Fibroblast of skin of abdomen (primary cell): Measurements from ENCODE around the gene MGARP.
A peak's percentile ranks its signal among the peaks of the same experiment; 100 is the strongest.
"Not testable (repeated sequence)": the region's sequence is repeated elsewhere in the genome, so short reads cannot be mapped to it uniquely, and the experiment has no call there.

Experiments
- DNase-seq: peaks from one replicate; pipeline ENCODE4 v3.0.0-alpha.2; 2013

MGARP gene

DNA sequence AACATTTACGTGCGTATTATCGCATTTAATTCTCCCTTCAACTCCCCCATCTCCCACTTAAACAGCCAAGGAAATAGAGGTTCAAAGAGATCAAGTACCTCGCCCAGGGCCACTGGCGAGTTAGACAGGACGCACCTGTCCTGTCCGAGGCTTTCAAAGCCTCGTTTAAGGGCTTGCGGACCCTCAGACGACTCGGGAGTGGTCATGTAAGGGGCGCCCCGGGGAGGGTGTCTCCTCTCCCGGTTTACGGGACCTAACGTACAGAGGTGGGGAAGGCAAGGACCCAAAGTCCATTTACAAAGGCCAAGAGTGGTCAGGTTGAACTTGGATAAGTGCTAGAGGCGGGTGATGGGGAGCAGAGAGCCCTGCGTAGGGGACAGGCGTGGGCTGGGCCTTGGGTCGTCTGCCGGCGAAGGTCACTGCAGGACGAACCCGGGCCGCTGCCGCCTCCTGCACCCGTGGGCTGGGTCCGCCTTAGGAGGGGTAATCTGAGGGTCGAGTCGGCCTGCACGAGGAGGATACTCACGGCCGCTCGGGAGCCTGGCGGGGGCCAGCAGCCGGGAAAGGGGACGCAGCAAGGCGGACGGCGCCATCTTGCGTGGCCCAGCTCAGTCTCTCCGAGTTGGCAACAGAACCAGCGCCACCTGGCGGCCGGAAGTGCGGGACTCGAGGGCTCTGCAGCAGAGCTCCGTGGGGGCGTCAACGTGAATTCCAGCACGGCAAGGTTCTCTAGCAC is 15.3 kb upstream of the MGARP start:
- peak; percentile 90 for DNase-seq

DNA sequence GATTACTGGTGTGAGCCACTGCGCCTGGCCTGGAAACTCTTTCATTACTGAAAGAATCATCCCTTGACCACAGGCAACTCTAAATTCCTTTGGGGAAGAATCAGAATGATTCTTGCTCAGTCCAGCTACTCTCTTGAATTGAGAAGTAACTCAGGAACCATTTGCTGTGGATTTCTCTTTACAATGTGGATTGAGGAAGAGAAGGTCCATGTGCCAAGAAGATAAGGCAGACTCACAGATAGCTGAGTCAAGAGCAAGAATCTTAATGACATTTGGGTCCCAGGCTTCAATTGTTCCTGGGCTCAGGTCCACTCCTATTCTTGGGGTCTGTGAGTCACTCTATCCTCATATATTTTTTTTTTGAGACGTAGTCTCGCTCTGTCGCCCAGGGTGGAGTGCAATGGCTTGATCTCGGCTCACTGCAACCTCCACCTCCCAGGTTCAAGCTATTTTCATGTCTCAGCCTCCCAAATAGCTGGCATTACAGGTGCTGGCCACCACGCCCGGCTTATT is 6.2 kb upstream of the MGARP start:
- DNase-seq, result no peak

DNA sequence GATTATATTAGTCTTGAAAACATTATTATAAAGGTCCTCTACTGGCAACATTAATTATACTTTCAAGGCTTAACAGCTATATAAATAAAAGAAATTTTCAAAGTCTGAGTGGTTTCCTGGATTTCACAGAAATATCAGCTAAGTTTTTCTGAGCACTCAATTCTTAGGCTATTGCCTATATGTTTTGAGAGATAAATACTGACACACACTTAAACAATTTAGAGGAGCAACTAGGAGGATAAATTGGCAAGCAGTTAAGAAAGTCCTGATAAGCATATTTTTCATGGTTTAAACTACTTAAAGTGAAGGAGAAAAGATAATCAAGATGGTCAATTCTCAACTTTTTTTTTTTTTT is 2.7 kb upstream of the MGARP start:
- DNase-seq, result peak; percentile 20

DNA sequence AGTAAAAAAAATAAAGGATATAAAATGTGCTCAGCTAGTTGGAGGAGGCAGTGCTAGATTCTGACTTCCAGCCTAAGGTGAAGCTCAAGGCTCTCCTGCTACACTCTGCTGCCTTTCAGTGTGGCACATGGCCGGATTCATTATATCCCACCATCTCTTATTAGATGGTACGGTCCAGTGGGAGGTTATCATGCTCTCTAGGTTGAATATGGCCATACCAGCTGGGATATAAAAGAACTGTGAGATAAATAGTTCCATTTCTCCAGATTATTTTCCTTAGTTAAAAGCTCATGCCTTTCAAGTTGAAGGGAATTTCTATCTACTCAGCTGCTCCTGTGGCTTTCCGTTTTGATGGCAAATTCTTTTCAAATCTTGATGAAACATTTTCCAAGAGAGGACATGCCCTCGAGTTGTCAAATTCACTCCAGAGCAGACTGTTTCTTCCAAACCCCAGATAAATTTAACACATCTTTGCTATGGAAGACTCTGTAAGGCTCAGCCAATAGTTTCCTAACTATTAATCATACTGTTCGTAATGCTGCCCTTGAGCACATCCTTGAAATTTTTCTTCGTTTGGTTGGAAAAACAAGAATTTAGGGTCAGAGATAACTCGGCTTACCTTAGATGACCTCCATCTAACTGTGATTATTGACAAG is 2.2 kb upstream of the MGARP start:
- DNase-seq, result peak; percentile 44

DNA sequence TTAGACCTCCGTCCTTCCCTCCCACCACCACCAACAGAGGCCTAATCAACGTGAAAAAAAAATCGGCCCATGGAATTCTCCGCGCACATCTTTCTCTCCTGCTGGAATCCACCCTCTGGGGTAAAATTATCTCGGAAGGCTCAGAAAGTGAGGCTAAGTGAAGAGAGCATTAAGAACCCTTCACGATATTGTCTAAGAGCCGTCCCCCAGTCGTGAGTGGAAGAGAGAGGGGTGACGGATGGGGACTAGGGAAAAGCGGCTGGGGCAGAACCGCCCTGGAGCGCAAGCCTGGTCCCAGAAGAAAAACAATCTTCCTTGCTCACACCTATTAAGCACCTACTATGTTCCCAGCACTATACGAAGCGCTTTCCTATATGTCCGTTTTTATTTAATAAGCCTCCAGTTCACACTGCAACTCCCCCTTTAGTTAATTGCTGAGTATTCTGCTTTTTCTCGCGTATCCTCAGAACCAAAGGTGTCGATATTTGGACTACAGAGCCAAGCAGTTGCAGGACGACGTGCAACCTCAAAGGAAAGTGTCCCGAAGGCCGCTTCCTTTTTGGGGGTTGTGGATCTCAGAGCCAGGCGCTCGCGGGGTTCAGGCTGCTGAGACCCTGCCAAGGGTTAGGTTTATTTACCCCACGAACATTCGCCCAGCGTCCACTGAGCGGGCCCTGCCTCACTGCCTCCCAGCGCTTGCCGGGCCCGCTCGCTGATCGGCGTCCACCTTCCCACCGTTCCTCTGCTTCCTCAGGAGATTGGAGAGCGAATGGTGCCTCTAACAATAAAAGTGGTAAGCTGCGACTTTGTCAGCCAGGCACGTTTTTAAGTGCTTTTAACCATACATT is 889 bp downstream of the MGARP start:
- DNase-seq, result peak; percentile 14

DNA sequence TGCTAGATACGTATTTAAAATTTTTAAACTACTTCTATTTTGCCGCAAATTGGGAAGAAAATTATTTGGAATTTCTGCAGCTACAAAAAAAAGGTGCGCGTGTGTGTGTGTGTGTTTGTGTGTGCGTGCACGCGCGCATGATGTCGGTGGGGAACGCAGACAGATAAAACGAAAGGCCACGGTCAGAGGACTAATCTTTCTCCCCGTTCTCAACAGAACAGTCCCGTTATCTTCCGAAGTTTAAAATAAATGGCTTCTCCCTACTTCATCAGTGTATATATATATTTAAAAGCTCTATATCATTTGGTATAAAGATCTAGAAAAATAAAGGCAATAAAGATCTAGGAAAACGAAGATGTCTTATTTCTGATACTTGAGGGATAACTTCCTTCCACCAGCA is 1.5 kb downstream of the MGARP start:
- no peak for DNase-seq

DNA sequence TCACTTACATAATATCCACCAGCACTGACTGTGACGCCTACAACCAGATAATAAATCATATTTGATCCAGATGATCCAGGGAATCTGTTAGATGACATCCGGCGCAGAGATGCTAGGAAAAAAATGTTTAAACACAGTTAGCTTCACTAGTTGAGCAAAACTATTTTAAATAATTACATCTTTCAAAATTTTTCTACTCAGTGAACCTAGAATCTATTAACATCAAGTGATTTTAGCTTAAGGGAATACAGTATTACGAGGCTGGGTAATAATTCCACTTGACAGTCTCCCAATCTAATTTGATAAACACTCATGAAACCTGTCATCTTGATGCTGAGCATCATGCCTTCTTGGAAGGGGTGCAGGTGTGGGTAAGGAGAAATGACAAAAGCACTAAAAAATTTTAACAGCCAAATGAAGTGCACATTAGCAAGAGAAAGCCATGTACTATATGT is 4.7 kb downstream of the MGARP start:
- DNase-seq, result peak; percentile 7

DNA sequence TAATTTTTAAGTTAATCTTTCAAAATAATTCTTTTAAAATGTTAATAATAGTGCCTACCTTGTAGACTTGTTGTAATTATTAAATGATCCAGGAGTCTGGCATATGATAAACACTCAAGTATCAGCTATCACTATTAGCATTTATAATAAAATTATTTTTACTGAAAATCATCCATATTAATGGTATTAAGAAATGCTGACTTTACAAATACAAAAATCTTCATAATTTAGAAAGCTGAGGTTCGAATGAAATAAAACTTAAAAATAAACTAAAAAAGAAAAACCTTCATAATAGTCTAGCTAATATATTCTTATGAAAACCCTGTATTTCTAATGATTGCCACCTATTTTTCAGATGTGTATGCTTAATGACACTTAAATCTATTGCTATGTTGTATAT is 5.2 kb downstream of the MGARP start:
- no peak for DNase-seq

DNA sequence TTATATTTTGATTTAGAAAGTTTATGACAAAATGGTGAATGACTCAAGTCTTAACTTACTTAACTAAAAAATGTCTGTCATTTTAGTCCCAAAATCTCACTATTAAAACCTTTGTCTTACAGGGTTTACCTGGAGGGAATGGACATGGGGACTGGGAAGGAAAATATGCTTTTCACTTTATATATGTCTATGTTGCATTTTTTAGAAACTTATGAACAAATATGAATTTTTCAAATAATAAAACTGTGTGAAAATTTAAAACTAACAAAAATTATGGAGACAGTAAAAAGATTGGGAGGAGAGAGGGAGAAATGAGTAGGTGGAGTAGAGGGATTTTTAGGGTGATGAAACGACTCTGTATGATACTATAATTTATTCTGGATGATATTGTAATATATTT is 6.2 kb downstream of the MGARP start:
- DNase-seq, result no peak

DNA sequence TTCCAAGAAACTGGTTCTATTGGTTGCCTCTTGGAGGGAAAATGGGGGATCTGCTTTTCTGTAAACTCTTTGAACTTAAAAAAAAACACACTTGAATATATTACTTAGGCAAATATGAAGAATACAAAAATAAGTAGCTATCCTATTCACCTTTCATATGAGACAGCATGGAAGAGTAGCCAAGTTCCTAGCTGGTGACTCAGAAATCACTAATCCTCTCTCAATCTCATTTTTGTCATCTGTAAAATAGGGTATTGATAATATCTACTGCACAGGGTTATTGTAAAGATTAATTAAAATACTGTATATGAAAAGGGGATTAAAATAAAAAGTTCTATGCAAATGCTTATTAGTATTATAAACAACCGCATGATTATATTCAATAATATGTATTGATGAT is 12.7 kb downstream of the MGARP start:
- DNase-seq, result no peak

DNA sequence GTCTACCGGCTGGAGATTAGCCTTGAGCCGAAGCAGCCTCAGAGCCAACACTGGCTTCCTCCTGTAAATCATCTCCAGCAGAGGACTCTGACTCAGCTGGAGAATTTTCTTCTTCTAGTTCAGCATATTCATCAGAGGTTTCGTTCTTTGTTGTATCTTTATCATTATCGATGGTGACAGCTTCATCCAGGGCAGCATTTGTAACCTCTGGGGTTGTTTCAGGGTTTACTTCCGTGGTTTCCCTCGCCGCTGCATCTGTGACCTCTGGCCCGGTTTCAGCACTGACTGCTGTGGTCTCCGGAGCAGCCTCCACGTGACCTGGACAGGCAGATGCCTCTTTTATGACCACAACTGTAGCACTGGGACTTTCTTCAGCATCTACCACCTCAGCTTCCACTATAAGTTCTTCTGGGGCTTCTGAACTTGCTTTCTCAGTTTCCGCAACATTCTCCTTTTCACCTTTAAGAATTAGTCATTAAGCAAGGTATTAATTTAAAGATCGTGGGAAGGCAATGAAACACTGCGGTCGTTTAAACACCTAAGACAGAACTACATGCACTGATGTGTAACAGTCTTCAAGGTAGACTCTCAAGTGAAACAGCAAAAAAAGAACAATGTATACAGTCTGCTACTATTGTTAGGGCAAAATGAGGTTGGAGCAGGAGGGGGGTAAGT is 13.3 kb downstream of the MGARP start:
- DNase-seq, result peak; percentile 77

DNA sequence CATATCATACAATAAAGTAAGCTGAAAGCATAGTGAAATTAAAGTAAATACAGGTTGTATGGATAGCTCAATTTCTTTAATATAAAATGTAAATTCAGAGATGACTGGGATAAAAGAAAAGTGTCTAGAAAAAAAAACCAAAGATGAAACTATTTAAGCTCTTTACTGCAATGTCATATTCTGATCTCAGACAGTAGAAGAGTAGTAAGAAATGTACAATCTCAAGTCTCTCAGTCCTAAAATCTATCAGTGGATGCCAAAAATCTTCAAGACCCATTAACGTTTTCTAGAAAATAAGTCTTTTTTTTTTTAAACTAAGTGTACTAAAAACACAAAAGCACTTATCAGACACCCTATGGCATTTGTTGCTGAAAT is 13.8 kb downstream of the MGARP start:
- DNase-seq, result no peak

DNA sequence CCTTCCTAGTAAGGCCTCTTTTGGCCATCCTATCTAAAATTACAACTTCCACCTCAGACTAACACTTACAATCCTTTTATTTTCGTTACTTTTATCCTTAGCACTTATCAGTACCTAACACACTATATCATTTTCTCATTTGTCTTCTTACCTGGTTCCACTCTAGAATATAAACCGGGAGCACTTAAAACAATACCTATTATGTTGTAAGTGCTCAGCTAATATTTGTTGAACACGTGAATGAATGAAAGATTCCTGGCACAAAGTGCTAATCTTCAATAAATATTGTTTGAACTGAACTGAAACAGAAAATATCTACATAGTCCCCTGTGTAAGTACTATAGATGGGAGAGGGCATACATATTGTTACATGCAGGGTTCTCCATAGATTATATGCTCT is 14.4 kb downstream of the MGARP start:
- DNase-seq, result no peak

DNA sequence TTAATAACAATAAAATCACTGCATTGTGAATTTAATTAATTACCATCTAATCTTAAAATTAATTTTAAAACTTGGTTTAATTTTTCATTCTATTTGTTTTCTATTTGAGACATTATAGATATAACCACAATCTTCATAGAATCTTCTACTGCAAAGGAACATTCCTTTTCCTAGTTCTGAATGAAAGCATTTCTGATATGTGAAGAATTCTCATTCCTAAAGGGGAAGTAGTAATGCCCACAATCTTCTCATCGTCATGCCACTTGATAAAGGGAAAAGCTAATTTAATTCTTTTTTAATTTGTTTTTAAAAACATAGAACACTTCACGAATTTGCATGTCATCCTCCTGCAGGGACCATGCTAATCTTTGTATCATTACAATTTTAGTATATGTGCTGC is 23.7 kb downstream of the MGARP start:
- no peak for DNase-seq

DNA sequence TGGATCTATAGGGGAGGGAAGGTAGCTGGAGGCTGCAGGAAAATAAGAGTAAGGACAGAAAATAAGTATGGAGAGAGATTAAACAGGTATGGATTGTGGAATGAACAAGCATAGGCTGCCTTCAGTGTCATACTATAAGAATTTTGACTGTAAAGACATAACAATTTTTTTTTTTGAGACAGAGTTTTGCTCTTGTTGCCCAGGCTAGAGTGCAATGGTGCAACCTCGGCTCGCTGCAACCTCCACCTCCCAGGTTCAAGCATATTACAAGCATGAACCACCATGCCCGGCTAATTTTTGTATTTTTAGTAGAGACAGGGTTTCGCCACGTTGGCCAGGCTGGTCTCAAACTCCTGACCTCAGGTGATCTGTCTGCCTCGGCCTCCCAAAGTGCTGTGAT is 24.4 kb downstream of the MGARP start:
- not testable (repeated sequence) for DNase-seq

DNA sequence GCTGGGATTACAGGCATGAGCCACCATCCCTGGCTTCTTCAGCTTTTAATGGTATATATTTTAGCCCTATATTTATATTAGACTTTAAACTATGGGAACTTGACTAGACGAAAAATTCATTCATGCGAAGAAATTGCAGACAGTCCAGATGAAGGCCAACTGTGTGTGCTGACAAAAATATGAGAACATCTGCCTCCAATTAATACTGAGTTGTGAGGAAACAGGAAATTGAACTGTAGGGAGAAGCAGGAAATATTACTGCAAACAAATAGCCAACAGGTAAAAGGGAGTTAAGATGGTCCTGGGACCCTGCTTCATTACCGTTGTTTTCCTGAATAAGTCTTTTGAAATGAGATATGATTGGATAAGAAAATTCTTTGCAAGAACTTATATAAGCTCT is 26.3 kb downstream of the MGARP start:
- peak; percentile 82 for DNase-seq

DNA sequence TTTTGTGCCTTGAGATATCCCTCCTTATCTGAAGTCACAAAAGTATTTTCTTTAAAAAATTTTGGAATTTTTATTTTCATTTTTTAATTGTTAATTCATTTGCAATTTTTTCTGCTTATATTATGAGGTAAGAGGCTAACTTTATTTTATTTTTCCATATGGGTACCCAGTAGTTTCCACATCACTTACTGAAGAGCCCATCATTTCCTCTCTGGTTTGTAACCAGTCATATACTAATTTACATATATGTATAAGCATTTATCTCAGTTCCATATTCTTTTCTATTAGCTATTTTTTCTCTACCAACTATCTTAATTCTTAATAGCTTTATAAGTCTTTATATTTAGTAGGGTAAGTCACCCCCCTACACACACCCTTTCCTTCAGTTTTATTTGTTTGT is 27.0 kb downstream of the MGARP start:
- no peak for DNase-seq

DNA sequence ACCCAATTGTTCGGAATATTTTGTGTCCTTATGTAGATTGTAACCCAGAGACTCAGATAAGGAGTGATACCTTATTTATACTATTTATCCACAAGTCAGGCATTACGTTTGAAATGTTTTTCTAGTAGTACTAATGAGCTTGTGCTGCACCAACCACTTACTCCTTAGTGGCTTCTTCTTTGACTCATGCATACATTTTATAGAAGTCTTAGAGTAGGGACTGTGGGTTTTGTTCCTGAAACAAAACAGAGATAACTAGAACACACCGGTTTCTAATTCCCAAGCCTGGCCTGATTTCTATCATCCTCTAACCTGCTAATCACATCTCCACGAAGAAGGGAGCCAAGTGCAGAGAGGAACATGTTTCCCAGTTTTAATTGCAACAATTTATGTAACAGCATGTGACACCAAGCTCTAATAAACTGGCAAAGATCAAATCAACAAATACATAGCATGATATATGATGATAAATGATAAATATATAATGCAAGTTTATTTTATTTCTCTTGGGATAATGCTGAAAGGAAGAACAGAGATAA is 32.3 kb downstream of the MGARP start:
- DNase-seq, result no peak

DNA sequence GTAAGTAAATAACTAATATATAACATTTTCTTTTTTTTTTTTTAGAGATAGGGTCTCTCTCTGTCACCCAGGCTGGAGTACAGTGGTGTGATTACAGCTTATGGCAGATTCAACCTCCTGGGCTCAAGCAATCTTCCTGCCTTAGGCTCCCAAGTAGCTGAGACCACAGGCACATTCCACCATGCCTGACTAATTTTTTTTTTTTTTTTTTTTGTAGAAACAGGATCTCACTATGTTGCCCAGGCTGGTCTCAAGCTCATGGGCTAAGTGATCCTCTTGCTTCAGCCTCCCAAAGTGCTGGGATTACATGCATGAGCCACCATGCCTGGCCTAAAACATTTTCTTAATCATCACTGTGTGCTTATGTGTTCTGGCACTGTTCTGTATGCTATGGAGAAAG is 32.8 kb downstream of the MGARP start:
- peak; percentile 58 for DNase-seq

DNA sequence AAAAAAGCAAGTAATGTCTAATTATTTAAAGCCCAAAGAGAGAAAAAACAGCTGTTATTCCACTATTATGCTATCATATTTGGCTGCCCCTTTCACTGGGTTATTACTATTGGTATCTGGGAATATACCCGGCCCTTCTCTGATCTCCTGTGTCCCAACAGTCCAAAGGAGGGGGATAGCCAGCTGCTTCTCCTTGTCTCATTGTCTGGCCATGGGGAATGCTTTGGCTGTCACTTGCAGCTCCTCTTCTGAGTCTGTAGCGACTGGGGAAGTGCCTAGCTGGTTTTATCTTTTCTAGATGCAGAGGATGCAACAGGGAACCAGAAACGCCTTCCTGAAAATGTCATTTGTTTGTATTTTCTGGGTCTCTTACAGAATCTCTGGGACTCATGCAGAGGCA is 33.9 kb downstream of the MGARP start:
- no peak for DNase-seq

DNA sequence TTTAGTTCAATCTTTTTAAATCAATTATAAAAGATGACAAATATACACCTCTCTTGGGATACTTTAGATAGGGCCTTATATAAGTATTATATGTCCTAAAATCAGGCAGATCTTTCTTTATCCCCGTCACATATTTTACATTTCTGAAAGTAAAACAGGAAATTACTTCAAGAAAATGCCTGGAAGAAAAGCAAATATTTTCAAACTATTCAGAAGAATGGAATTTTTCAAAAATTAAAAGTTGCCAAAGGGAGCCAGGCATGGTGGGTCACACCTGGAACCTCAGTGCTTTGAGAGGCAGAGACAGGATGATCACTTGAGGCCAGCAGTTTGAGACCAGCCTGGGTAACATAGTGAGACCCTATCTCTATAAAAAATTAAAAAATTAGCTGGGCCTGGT is 34.4 kb downstream of the MGARP start:
- DNase-seq, result peak; percentile 70
